Liver (tissue), 3 donors: ENCODE measurements around the gene GMPR2.

Experiments used
- ATF3 ChIP-seq: IDR thresholded peaks from 2 replicates; pipeline ENCODE4 v1.6.1; 2016; ENCODE audit warnings: antibody characterized with exemption
- JUND ChIP-seq, 2 donors: IDR thresholded peaks; 2 replicates each; pipeline ENCODE4 v1.6.1; 2016; ENCODE audit warnings: antibody characterized with exemption in 2 of 2
- RAD21 ChIP-seq, 2 donors: IDR thresholded peaks; 2 replicates each; pipeline ENCODE4 v1.6.1; 2016; ENCODE audit warnings: antibody characterized with exemption in 2 of 2, mild to moderate bottlenecking in 2 of 2
- RXRA ChIP-seq, 2 donors: IDR thresholded peaks; 2 replicates each; pipeline ENCODE4 v1.6.1; 2017 to 2018; ENCODE audit warnings: antibody characterized with exemption in 2 of 2, mild to moderate bottlenecking in 1 of 2
- SP1 ChIP-seq: IDR thresholded peaks from 2 replicates; pipeline ENCODE4 v1.6.1; 2018; ENCODE audit warnings: antibody characterized with exemption, mild to moderate bottlenecking
- TAF1 ChIP-seq: conservative IDR thresholded peaks from 2 replicates; pipeline ENCODE4 v1.6.1; 2016; ENCODE audit warnings: antibody characterized with exemption, mild to moderate bottlenecking
- YY1 ChIP-seq: IDR thresholded peaks from 2 replicates; pipeline ENCODE4 v1.6.1; 2016; ENCODE audit warnings: antibody characterized with exemption, mild to moderate bottlenecking
- TF ChIP-seq, protein P1 (sequence below): fragments of 150-350 bp; IDR thresholded peaks from 2 replicates; pipeline ENCODE4 v1.5.1; 2017; ENCODE audit warnings: improper control_type of control experiment, low read depth, low read length; ENCODE audit not compliant: missing input control
- TF ChIP-seq, protein P2 (sequence below): IDR thresholded peaks from 2 replicates; pipeline ENCODE4 v1.6.1; 2016; ENCODE audit warnings: antibody characterized with exemption
- TF ChIP-seq, protein P3 (sequence below): IDR thresholded peaks from 2 replicates; pipeline ENCODE4 v1.6.1; 2016; ENCODE audit warnings: antibody characterized with exemption
- TF ChIP-seq, protein P4 (sequence below): IDR thresholded peaks from 2 replicates; pipeline ENCODE4 v1.6.1; 2016; ENCODE audit warnings: antibody characterized with exemption, mild to moderate bottlenecking
- donor health status: healthy.
- donor health status: healthy.

GRCh38 chr14:24252289-24253124, 19.8 kb downstream of the GMPR2 start:
- TF ChIP-seq YY1, result no peak
- TF ChIP-seq, protein P1, sequence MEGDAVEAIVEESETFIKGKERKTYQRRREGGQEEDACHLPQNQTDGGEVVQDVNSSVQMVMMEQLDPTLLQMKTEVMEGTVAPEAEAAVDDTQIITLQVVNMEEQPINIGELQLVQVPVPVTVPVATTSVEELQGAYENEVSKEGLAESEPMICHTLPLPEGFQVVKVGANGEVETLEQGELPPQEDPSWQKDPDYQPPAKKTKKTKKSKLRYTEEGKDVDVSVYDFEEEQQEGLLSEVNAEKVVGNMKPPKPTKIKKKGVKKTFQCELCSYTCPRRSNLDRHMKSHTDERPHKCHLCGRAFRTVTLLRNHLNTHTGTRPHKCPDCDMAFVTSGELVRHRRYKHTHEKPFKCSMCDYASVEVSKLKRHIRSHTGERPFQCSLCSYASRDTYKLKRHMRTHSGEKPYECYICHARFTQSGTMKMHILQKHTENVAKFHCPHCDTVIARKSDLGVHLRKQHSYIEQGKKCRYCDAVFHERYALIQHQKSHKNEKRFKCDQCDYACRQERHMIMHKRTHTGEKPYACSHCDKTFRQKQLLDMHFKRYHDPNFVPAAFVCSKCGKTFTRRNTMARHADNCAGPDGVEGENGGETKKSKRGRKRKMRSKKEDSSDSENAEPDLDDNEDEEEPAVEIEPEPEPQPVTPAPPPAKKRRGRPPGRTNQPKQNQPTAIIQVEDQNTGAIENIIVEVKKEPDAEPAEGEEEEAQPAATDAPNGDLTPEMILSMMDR, result no peak
- no peak for TF ChIP-seq JUND (IDR thresholded peaks at IDR 0.05)
- TF ChIP-seq, protein P2, sequence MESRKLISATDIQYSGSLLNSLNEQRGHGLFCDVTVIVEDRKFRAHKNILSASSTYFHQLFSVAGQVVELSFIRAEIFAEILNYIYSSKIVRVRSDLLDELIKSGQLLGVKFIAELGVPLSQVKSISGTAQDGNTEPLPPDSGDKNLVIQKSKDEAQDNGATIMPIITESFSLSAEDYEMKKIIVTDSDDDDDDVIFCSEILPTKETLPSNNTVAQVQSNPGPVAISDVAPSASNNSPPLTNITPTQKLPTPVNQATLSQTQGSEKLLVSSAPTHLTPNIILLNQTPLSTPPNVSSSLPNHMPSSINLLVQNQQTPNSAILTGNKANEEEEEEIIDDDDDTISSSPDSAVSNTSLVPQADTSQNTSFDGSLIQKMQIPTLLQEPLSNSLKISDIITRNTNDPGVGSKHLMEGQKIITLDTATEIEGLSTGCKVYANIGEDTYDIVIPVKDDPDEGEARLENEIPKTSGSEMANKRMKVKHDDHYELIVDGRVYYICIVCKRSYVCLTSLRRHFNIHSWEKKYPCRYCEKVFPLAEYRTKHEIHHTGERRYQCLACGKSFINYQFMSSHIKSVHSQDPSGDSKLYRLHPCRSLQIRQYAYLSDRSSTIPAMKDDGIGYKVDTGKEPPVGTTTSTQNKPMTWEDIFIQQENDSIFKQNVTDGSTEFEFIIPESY, result no peak
- TF ChIP-seq SP1, result no peak
- TF ChIP-seq, protein P3, sequence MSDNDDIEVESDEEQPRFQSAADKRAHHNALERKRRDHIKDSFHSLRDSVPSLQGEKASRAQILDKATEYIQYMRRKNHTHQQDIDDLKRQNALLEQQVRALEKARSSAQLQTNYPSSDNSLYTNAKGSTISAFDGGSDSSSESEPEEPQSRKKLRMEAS, result no peak
- TF ChIP-seq TAF1, result no peak
- TF ChIP-seq, protein P4, sequence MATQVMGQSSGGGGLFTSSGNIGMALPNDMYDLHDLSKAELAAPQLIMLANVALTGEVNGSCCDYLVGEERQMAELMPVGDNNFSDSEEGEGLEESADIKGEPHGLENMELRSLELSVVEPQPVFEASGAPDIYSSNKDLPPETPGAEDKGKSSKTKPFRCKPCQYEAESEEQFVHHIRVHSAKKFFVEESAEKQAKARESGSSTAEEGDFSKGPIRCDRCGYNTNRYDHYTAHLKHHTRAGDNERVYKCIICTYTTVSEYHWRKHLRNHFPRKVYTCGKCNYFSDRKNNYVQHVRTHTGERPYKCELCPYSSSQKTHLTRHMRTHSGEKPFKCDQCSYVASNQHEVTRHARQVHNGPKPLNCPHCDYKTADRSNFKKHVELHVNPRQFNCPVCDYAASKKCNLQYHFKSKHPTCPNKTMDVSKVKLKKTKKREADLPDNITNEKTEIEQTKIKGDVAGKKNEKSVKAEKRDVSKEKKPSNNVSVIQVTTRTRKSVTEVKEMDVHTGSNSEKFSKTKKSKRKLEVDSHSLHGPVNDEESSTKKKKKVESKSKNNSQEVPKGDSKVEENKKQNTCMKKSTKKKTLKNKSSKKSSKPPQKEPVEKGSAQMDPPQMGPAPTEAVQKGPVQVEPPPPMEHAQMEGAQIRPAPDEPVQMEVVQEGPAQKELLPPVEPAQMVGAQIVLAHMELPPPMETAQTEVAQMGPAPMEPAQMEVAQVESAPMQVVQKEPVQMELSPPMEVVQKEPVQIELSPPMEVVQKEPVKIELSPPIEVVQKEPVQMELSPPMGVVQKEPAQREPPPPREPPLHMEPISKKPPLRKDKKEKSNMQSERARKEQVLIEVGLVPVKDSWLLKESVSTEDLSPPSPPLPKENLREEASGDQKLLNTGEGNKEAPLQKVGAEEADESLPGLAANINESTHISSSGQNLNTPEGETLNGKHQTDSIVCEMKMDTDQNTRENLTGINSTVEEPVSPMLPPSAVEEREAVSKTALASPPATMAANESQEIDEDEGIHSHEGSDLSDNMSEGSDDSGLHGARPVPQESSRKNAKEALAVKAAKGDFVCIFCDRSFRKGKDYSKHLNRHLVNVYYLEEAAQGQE, result no peak
- no peak for TF ChIP-seq ATF3
- no peak for TF ChIP-seq RAD21 (IDR thresholded peaks at IDR 0.05)
- TF ChIP-seq RXRA (IDR thresholded peaks at IDR 0.05), result no peak
